Activated CD4-positive, alpha-beta T cell treated with anti-CD3 and anti-CD28 coated beads for 1 hour (primary cell): ENCODE data around the gene KRT7.

ENCODE experiments used
- DNase-seq: peaks from one replicate; pipeline ENCODE4 v3.0.0-alpha.2; 2020

KRT7 gene

GRCh38 chr12:52200086-52200780 lies 32.8 kb upstream of the KRT7 start:
- DNase-seq = no peak

DNA sequence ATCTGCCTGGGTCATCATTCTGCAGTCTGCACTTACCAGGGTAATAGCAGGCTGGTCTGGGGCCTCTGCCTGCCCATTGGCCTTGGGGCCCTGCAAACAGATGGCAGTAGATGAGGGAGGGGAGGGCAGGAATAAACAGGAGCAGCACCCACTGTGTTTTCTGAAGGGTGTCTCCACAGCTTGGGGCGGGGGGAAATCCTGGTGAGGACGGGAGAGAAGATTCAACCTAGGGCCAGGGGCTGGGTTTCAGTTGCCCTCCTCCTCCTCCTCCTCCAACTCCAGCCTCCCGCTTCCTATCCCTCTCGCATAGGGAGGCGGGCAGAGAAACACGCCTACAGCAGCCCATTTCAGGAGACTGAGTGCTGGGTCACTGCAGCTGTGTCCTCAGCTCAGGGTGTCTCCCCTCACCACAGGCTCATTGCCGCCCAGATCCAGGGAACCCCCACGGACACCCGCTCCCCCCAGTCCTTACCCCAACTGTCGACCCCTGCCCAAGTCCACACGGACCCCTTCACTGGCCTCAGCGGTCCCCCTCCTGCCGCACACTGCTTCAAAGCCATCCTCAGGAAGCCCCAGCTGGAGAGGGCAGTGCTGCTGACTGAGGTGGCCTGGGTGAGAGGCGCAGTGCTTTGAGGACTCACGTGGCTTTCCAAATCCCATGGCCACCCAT lies 32.1 kb upstream of the KRT7 start:
- no peak for DNase-seq

DNA sequence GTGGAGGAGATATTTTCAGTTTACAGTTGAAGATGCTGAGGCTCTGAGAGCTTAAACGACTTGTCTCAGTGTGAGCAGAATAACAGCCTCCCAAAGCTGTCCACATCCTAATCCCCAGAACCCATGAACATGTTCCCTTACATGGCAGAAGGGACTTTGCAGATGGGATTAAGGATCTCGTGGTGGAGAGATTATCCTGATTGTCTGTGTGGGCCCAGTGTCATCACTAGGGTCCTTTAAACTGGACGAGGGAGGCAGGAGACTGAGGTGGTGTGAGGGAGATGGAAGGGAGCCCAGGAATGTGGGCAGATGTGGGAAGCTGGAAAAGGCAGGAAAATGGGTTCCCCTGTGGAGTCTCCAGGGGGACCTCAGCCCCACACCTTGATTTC lies 31.6 kb upstream of the KRT7 start:
- DNase-seq = no peak

GRCh38 chr12:52202361-52203078 lies 30.5 kb upstream of the KRT7 start:
- DNase-seq = no peak

DNA sequence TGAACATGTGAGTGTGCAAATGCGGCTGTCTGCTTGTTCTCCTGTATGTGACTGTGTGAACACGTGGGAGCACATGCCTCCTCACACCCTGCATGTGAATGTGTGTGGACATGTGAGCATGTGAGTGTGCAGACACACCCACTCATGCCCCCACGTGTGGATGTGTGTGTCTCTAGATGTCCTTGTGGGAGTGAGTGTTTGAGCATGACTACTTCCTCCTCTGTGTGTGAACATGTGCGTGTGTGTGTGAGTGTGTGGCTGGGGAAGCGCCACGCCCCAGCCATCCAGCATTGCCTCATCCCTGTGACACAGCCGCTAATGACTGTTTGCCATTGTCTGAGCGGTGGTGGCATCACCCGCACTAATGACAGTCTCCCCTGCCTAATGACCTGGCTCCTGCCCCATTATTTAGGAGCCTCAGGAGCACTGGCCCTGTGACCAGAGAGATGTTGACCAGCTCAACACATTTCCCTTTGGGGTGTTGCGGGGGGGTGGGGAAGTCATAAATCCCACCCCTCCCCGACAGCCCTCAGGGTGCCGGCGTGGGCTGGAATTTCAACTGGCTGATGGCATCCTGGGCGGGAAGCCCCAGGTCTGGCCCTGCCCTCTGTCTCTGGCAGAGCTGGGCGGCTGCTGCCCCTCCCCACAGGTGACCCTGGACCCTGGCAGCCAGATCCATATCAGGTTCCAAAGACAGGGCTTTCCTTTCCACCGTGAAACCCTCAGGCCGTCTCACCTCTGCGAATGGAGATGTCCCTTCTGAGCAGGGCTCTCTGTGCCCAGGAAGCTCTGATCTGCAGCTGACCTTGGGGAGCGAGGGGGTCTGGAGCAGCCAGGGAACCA lies 29.7 kb upstream of the KRT7 start:
- no peak for DNase-seq

- DNase-seq = no peak
Measured at GRCh38 chr12:52204095-52204930, 28.7 kb upstream of the KRT7 start.

- DNase-seq = no peak
Measured at GRCh38 chr12:52204931-52205505, 28.0 kb upstream of the KRT7 start.

DNA sequence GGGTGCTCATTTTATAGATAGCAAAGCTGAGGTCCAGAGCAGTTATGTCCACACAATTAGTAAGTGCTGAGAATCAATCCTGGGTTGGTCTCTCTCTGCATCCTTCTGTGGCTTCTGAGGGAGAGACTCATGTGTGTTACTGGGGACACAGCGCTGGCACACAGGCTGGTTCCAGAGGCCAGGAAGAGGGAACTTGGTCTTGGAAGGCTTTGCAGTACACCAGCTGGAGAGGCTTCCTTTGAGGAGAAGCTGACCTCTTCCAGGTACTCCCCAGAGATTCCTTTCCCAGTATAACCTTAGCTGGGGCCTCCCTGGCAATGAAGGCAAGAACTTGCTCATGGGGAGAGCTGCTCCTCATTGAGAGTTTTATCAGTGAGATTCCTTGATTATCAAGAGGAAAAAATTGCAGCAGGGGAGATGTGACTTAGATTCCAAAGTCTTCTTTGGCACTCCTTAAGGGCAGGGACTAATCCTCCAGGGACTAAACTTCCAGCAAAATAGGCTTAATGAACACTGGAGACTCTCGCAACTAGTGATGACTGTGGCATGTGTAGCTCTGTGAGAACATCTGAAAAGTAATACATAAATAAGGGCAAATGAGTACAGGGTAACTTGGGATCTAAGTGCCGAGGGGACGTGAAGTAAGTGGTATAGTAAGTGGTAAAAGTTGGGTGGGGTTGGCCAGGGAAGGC lies 27.3 kb upstream of the KRT7 start:
- no peak for DNase-seq

GRCh38 chr12:52206304-52207040 lies 26.6 kb upstream of the KRT7 start:
- no peak for DNase-seq

- no peak for DNase-seq
Measured at GRCh38 chr12:52207106-52207505, 25.9 kb upstream of the KRT7 start.

DNA sequence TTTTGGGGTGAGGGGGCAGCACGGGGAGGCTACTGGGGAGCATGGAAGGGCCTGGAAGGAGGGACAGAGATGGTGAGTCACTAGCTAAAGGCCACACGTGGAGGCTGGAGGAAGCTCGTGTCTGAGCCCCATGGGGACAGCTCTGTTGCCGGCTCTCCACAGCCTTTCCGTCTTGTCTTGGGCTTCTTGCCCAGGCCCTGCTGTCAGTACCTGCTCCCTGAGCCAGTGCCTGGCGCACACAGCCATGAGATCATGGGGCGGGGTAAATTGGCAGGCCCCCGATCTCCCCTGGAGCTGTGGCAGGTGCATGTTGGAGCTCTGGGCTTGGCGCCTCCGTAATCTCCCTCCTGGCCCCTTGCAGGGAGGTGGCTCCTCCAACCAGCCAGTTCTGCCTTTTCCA lies 25.1 kb upstream of the KRT7 start:
- DNase-seq = no peak

GRCh38 chr12:52208424-52209165 lies 24.4 kb upstream of the KRT7 start:
- no peak for DNase-seq

GRCh38 chr12:52209321-52209720 lies 23.7 kb upstream of the KRT7 start:
- DNase-seq = no peak

- no peak for DNase-seq
Measured at GRCh38 chr12:52210186-52210924, 22.7 kb upstream of the KRT7 start.

GRCh38 chr12:52210925-52211650 lies 22.0 kb upstream of the KRT7 start:
- no peak for DNase-seq

DNA sequence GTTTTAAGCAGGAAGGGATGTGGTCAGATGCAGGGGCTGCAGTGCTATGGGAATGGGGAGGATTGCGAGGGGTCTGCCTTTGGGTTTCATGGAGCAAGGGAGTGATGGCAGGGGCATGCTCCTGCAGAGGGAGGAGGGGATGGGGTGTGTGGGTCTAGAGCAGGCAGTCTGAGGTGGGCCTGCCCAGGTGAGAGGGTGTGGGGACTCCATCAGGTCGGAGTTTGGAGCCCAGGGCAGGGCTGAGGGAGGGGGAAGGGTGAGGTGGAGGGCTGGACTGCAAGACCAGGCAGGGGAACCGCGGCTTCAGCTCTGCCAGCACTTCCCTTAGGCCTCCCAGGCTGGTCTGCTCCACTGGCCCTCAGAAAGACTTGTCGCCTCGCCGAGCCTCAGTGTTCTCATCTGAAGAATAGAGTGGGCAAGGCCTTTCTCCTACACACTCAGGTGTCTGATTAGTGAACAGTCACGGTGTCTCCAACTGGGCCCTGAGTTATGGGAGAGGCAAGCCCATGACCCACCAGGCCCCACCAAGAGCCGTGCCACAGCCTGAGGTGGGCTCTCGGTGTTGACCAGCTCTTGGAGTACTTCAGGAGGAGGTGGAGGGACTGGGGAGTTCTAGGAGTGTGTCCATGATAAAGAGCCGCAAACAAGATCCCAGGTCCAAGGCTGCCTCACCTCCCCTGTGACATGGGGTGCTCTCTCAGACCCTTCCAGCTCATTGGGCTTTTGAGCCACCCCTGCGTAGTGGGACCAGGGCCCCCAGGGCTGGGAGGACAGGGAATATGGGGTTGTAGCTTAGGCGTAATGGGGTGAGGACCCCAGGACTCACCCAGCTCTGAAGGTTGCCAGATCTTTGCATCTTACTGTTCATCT lies 21.1 kb upstream of the KRT7 start:
- DNase-seq = no peak
